Ecto neural progenitor cell (in vitro differentiated cells): Measurements from ENCODE around the gene FRRS1.
"Not testable (repeated sequence)": the region's sequence is repeated elsewhere in the genome, so short reads cannot be mapped to it uniquely, and the experiment has no call there.

ENCODE experiments used
- DNase-seq: peaks from one replicate; pipeline ENCODE4 v3.0.0-alpha.2; 2018; ENCODE audit warnings: low spot score

FRRS1 gene

DNA sequence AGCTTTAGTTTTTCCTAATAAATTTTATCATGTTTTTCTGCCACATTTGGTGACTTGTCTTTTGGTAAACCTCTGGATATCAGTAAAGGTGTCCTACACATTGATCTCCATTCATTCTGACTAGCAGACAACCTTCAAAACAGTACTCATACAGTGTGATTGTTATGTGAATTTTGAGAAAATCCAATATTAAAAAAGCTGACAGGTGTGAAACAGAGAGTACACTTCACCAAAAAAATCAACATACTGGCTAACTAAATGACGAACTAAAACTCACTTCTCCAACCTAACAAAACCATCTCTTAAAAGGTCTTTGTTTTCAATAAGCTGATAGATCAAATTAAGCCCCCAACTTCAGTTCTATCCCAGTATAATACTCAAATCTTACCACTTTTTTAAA lies 1.5 kb downstream of the FRRS1 start:
- no peak for DNase-seq

DNA sequence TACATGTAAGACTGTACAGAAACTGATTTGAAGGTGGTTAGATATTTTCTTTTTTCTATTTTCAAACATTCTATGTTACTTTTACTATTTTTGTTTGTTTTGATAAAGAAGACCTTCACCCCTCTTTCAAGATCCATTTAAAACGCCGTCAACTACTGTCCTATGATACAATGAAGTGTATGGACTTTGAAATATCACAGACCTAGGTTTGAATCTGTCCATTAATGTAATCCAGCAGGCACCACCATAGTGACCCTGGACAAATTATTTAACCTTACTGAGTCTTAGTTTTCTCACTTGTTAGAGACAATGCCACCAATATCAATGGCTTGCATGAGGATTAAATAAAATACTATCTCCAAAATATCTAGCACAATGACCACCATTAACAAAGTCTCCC lies 2.0 kb downstream of the FRRS1 start:
- no peak for DNase-seq

DNA sequence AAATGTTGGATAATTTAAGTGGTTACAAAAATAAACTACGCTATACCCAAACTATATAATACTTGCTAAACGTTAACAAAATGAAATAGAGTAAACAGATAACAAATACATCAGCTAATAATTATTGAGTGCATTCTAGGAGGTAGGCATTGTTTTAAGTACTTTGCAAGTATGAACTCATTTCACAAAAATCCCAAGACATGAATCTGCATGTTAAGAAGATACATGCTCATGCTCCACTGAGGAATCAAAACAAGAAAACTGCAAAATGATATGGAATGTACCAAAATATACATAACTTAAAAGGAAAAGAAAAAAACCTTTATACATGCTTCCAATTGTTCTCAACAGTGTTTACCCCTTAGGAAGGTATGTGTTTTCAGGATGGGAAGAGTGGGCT lies 2.5 kb downstream of the FRRS1 start:
- no peak for DNase-seq

DNA sequence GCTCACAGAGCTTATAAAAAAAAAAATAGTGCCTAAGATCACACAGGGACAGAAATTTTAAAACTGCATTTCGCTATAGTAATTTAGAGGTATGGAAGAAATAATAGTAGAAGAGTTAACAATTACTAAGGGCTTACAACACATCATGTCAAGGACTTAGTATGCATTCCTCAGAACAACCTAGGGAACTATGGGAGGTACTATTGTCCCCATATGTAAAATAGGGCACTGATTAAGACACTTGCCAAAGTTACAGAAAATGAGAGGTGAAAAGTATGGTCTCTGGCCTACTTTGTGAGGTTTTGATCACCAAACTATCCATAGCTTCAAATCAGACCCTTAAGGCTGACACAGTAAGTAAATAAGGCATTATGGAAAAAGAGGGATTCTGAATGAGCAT lies 4.7 kb downstream of the FRRS1 start:
- DNase-seq, result no peak

DNA sequence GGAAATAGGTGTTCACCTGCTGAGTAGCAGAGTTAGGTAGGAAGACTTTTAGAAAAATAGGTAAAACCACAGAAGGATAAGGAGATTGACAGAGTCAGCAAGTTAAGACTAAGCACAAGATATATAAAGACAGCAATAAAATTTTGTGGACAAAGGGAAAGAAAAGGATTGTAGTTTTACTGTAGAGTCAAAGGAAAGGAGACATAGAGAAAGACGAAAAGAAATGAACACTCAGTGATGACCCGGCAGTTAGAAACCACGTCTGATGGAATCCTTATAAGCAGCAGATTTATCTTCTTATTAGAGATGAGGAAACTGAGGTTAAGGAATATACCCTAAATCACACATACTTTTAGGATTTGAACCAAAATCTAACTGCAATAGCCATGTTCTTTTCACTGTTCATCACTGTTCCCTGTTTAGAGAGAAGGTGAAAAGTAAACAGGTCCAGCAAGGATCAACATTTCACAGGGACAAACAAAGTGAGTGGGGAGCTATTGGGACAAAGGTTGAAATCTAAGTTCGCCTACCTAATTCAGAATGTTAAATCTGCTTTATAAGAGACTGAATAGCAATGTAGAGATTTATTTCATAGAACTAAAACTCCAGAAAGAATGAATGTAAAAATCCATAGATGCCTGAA lies 6.8 kb downstream of the FRRS1 start:
- no peak for DNase-seq

DNA sequence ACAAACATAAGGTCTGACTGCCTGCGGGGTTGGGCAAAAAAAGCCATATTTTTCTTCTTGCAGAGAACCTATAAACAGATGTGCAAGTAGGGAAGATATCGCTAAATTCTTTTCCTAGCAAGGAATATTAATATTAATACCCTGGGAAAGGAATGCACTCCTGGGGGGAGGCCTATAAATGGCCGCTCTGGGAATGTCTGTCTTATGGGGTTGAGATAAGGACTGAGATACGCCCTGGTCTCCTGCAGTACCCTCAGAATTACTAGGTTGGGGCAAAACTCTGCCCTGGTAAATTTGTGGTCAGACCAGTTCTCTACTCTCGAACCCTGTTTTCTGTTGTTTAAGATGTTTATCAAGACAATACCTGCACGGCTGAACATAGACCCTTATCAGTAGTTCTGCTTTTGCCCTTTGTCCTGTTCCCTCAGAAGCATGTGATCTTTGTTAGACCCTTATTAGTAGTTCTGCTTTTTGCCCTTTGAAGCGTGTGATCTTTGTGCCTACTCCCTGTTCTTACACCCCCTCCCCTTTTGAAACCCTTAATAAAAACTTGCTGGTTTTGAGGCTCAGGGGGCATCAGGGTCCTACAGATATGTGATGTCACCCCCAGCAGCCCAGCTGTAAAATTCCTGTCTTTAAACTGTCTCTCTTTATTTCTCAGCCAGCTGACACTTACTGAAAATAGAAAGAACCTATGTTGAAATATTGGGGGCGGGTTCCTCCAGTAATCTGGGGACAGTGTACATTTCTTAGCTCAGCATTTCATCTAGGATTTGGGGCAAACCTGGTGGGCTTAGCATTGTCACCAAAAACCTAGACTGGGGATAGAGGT lies 7.5 kb downstream of the FRRS1 start:
- not testable (repeated sequence) for DNase-seq

DNA sequence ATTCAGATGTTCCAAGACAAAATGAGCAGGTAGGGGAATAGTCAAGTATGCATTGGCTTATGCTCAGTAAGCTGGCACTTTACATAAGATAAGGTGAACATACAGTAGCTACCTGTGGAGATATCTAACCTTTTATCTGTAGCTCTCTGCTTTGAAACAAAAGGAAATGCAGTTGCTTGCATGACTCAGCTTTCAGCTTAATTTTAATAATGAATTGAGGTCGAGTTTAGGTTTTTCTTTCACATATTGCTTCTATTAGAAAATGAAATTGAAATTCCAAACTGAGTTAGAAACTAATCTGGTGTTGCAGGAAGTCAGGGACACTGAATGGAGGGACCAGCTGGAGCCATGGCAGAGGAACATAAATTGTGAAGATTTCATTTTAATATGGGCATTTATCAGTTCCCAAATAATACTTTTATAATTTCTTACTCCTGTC lies 8.3 kb downstream of the FRRS1 start:
- no peak for DNase-seq

DNA sequence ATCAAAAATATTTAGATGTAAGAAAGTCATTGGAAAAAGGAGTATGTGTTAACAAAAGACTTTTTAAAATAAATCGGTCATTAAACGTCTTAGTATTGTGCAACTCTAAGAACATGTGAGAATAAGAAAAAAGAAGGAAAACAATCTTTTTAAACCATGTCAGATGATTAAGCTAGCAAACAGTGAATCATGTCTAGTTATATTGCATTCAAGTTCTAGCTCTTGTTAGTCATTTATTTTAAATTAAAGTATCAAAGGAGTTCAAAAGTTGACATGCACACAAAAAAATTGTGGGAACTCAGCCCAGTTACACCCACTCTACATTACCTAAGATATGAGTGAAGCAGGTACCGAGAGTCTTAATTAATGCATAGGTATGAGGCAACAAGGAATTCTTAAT lies 9.8 kb downstream of the FRRS1 start:
- DNase-seq, result no peak

DNA sequence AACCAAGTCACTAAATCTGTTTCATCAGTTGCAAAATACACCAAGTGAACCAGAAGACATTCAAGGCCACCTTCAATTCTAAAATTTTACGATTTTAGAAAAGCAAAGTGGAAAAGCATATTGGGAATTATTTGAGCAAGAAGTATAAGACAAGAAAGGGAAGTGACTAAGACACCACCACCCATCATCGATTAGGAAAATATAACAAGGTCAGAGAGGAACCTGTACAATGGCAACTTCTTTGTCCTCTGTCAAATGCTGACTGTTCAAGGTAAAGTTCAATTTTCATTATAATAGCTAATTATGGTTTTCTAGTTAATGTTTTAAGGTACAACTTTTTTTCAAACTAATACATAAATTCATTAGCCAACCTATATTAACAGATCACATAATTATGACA lies 10.8 kb downstream of the FRRS1 start:
- no peak for DNase-seq

DNA sequence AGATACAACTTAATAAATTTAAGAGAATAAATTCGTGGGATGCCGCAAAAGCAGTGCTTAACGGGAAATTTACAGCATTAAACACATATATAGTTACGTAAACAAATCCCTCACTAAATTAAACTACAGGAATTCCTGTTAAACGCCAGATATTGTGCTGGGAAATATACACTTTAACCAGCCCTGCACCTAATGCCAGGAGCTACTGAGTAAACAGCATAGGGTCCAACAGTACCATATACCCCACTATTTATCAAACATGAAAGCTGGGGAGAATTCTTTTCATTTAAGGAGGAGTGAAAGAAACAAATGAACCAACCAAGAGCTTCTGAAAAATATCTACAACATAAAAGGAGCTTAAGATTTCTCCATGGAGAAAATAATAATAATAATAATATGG lies 11.7 kb downstream of the FRRS1 start:
- DNase-seq, result no peak

DNA sequence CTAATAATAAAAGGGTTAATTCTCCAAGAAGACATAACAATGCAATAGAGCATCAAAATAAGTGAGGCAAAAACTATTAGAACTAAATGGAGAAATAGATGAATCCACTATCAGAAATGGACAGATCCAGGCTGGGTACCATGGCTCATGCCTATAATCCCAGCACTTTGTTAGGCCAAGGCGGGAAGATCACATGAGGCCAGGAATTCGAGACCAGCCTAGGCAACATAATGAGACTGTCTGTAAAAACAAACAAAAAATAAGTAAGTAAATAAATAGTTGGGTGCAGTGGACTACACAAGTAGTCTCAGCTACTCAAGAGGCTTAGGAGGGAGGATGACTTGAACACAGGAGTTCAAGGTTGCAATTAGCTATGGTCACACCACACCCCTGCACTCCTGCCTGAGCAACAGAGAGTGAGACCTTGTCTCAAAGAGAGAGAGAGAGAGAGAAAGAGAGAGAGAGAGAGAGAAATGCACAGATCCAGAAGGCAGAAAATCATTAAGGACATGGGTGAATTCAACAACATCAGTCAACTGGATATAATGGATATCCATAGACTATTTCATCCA lies 12.3 kb downstream of the FRRS1 start:
- no peak for DNase-seq

DNA sequence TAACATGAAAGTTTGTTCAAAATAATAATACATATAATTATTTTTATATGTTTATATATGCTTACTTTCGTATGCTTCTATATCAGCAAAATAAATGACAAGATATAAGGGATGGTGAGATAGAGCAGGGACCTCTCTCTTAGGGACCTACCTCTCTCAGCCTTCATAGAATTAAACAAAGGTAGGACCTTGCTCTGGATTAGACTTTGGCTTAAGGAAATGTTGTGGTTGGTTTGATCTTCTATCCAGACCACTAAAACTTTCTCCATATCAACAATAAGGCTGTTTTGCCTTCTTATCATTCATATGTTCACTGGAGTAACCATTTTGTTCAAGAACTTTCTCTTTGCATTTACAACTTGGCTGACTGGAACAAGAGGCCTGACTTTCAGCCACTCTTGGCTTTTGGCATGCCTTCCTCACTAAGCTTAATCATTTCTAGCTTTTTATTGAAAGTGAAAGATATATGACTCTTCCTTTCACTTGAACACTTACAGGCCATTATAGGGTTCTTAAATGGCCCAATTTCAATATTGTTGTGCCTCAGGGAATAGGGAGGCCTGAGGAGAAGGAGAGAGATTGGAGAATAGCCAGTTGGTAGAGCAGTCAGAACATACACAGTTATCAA lies 14.4 kb downstream of the FRRS1 start:
- DNase-seq, result no peak

DNA sequence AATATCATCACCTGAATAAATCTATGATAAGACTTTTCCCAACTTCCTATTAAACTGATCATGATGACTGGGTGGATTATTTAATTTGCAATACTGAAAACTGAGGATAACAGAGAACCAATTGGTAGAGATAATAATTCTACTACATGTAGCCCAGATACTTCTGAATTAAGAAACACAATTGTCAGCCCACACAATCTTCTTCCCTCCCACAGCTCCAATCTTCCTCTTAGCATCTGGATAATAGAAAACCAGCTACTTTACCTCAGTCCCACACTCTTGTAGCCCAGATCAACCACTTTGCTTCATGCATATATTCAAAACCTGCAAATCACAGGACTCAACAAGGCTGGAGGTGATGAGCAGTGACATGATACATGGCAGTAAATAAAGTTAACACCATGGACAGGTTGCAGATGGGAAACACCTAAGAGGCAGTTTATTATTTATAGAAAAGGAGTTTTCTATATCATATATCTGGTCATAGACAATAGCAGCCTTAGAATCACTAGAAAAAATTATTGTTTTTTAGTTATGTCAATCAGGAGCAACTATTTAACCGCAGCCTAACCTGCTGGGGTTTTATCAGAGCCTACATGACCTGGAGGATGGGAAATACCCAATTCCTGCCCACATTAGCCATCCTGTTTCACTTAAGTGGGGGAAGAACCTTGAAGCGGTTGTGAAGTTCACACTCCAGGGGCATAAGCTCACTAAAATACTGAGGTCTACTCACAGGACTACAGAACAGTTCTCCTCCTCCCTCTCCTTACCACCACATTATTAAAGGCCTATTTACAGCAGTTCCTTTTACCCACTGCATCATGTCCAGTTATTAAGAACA lies 16.7 kb downstream of the FRRS1 start:
- DNase-seq, result no peak

DNA sequence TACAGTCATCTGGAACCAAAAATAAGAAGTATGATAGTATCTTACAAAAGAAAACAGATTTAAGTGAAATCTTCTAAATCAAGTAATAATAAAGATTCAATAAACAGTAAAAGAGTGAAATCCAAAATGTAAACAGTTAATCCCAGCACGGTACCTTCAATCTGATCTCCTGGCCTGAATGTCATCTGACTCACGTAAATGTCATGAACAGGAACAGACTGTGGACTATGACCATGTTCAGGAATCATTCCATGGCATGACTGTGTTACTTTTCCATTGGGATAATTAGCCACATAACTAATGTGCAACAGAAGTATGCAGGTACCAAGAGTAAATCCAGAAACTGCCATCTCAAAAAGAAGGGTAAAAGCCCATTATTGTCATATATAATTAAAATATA lies 18.0 kb downstream of the FRRS1 start:
- DNase-seq, result no peak

DNA sequence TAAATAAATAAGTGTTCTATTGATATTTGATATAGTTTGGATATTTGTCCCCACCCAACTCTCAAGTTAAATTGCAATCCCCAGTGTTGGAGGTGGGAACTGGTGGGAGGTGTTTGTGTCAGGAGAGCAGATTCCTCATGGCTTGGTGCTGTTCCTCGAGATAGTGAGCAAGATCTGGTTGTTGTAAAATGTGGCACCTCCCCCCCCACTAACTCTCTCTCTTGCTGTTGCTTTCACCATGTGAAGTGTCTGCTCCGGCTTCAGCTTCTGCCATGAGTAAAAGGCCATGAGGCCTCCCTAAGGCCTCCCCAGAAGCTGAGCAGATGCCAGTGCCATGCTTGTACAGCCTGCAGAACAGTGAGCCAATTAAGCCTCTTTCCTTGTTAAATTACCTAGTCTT lies 20.8 kb downstream of the FRRS1 start:
- no peak for DNase-seq

DNA sequence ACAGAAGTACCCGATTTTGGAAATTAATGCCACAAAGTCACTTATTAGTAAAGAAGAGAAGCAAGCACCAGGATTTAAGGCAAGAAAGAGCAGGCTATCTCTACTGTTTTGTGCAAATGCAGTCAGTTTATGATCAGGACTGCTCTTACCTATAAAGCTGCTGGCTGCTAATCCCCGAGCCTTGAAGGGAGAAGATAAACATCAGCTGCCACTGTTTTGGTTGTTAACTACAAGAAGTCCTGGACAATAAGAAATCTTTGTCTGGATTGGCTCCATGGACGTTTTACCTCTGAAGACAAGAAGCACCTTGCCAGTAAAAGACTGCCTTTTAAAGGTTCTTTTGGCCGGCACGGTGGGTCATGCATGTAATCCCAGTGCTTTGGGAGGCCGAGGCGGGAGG lies 21.4 kb downstream of the FRRS1 start:
- DNase-seq, result no peak

DNA sequence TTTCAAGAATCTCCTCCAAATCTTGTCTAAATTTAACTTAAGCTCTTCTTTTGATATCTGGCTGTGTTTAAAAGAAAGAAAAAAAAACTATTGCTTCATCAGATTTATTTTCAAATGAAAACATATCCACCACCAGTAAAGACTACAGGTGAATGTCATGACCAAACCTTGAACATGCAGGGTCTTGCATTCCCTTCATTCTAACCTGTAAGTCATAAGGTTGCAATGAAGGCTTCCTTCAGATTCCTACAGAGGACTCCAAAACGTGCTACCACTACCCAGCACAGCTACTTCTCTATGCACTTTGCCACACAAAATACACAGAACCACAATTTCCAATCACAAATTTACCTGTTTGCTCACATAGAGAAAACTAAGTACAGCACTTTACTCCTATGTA lies 26.3 kb downstream of the FRRS1 start:
- DNase-seq, result no peak

DNA sequence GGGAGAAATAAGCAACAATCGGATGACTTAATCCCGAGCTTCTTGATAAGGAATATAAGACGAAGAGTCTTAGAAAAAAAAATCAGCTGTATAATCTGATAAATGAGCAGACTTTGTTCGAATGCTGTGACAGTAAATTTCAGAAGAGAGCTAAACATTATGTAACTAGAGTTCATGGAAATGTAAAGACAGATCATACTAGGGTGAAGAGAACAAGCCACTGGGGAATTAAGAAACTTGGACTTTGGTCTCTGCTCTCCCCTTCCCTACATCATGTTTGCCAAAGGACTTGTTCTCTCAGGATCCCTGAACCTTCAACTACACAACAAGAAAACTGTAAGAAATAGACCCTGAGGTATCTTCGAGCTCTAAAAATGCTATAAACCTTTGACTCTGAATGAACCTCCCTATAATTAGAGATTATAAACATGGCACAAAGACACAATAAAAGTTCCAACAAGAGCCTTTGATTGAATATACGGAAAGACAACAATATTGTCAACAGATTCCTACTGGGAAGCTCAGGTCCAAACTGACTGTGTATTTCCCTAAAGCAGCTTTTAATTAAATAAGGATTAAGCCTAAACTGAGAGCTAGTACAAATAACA lies 27.5 kb downstream of the FRRS1 start:
- DNase-seq, result no peak

DNA sequence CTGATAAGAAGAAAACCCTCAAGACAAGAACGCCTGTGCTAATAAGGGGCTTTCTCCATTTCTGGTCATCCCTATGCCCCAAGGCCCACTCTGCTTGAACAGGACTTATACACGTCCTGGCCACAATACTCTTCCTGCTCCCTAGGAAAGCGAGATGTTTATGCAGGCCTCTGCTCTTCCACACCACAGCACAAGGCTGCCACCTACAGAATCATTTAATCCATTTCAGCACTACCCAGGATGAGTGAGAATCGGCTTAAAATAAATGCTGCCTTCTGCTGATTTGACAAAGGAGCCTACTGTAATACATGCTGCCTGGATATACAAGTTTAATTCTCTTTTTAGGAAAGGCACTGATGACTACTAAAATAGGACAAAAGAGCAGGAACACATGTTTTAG lies 29.4 kb downstream of the FRRS1 start:
- peak; percentile 51 for DNase-seq

DNA sequence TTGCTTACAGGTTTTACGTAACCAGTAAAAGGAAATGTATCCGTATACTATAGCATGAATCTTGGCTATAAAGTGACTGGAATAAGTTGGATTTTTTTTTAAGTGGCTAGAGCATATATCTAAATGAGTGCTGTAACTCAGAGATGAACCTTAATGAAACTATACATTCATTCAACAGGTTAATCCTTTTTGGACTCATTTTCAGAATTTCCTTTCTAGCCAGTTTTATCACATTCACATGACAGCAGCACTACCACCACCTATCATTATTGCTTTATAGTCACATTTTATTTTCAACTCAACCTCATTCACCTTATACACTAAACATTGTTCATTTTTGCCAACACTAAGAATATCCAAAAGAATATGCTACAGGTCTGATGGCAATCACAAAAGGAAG lies 30.6 kb downstream of the FRRS1 start:
- no peak for DNase-seq

DNA sequence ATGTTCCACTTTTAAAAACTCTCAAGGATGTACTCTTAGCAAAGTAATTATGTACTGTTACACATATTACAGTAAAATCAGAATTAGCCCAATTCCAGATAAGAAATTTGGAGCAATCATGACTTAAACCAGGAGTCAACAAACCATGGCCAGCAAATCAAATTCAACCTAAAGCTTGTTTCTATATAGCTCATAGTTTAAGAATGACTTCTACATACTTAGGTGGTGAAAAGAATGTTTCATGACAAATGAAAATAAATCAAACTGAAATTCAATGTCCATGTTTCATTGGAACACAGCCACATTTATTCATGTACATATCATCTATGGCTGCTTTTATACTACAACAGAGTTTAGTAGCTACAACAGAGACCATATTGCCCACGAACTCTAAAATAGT lies 35.1 kb downstream of the FRRS1 start:
- no peak for DNase-seq
